Loucy (cell line): ENCODE results near the gene DNAI4.

Source experiments
- H2AFZ ChIP-seq: fragments of 200-600 bp; sonication (generic); 2 replicates; pipeline ENCODE4 v1.6.0; 2016; ENCODE audit warnings: antibody characterized with exemption, mild to moderate bottlenecking, low read length, moderate library complexity
- H3F3A ChIP-seq: fragments of 200-600 bp; 2 replicates; pipeline ENCODE4 v1.6.0; 2016; ENCODE audit warnings: antibody characterized with exemption, low read depth, mild to moderate bottlenecking
- H3K27me3 ChIP-seq: fragments of 200-600 bp; sonication (generic); 2 replicates; pipeline ENCODE4 v1.6.1; 2014; ENCODE audit warnings: low read length, mild to moderate bottlenecking; ENCODE audit not compliant: insufficient read depth, poor library complexity, severe bottlenecking
- H3K36me3 ChIP-seq: fragments of 200-600 bp; sonication (generic); 2 replicates; pipeline ENCODE4 v1.6.1; 2016; ENCODE audit warnings: low read length; ENCODE audit not compliant: insufficient read depth
- H3K4me1 ChIP-seq: fragments of 200-600 bp; sonication (generic); 2 replicates; pipeline ENCODE4 v1.5.1; 2014; ENCODE audit warnings: low read length, mild to moderate bottlenecking; ENCODE audit not compliant: insufficient read depth, poor library complexity, severe bottlenecking
- H3K4me2 ChIP-seq: fragments of 200-600 bp; sonication (generic); 2 replicates; pipeline ENCODE4 v1.6.0; 2014; ENCODE audit warnings: antibody characterized with exemption, low read length, low read depth, mild to moderate bottlenecking; ENCODE audit not compliant: poor library complexity, severe bottlenecking
- H3K4me3 ChIP-seq: fragments of 200-600 bp; sonication (generic); 2 replicates; pipeline ENCODE4 v1.5.1; 2014; ENCODE audit warnings: low read length, mild to moderate bottlenecking, mixed read lengths; ENCODE audit not compliant: poor library complexity, severe bottlenecking
- H3K79me2 ChIP-seq: fragments of 200-600 bp; sonication (generic); 2 replicates; pipeline ENCODE4 v1.6.1; 2014; ENCODE audit warnings: low read length; ENCODE audit not compliant: insufficient read depth
- H3K9ac ChIP-seq: fragments of 200-600 bp; sonication (generic); 2 replicates; pipeline ENCODE4 v1.6.0; 2014; ENCODE audit warnings: mild to moderate bottlenecking, low read depth, low read length, moderate library complexity; ENCODE audit not compliant: poor library complexity, severe bottlenecking
- H3K9me2 ChIP-seq: fragments of 200-600 bp; sonication (generic); replicated peaks from 2 replicates; pipeline ENCODE4 v1.6.1; 2016; ENCODE audit warnings: low read depth, low read length, mixed read lengths
- H3K9me3 ChIP-seq: fragments of 200-600 bp; sonication (generic); 2 replicates; pipeline ENCODE4 v1.6.1; 2014; ENCODE audit warnings: mild to moderate bottlenecking, antibody characterized with exemption, low read length, low read depth; ENCODE audit not compliant: insufficient read depth
- H4K20me1 ChIP-seq: fragments of 200-600 bp; sonication (generic); 2 replicates; pipeline ENCODE4 v1.6.0; 2014; ENCODE audit warnings: antibody characterized with exemption, low read length, mild to moderate bottlenecking; ENCODE audit not compliant: insufficient read depth, poor library complexity, severe bottlenecking
- EZH2phosphoT487 ChIP-seq: fragments of 200-600 bp; IDR thresholded peaks from 2 replicates; pipeline ENCODE4 v1.6.1; 2018; ENCODE audit warnings: antibody characterized with exemption, mild to moderate bottlenecking, moderate library complexity, borderline replicate concordance
- TF ChIP-seq, protein P1 (sequence below): fragments of 200-600 bp; sonication (generic); conservative IDR thresholded peaks from 2 replicates; pipeline ENCODE4 v1.5.1; 2014; ENCODE audit warnings: mild to moderate bottlenecking, antibody characterized with exemption, low read length

DNAI4 gene

DNA sequence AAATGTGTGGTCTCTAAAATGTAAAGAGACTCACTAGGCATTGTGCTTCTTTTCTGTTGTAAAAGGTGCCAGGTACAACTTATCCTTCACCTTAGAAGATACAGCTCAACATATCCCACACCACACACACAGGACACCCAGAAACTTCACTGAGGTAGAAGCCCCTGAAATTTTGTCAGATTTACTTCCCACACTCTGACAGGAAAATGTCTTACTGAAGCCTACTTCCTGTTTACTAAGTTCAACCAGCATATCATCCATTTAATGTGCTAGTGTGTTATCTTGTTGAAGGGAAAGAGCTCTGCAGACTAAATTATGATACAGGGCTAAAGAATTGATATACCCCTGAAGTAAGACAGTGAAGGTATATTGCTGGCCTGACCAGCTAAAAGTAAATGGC is 83.7 kb downstream of the DNAI4 start:
- no peak overlapping the region for H3K9ac ChIP-seq
- peak overlapping the region; percentile 1 for H3K4me2 ChIP-seq
- H3K36me3 ChIP-seq, result no peaks in the 10 kb centered on the region
- H3K4me1 ChIP-seq, result peaks cover 8% of the 10 kb centered on the region
- H3K9me3 ChIP-seq, result no peaks in the 10 kb centered on the region
- TF ChIP-seq, protein P1, sequence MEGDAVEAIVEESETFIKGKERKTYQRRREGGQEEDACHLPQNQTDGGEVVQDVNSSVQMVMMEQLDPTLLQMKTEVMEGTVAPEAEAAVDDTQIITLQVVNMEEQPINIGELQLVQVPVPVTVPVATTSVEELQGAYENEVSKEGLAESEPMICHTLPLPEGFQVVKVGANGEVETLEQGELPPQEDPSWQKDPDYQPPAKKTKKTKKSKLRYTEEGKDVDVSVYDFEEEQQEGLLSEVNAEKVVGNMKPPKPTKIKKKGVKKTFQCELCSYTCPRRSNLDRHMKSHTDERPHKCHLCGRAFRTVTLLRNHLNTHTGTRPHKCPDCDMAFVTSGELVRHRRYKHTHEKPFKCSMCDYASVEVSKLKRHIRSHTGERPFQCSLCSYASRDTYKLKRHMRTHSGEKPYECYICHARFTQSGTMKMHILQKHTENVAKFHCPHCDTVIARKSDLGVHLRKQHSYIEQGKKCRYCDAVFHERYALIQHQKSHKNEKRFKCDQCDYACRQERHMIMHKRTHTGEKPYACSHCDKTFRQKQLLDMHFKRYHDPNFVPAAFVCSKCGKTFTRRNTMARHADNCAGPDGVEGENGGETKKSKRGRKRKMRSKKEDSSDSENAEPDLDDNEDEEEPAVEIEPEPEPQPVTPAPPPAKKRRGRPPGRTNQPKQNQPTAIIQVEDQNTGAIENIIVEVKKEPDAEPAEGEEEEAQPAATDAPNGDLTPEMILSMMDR, result no peak
- TF ChIP-seq EZH2phosphoT487, result no peak
- no peaks in the 10 kb centered on the region for H3F3A ChIP-seq
- H3K27me3 ChIP-seq, result no peaks in the 10 kb centered on the region
- no peaks in the 10 kb centered on the region for H4K20me1 ChIP-seq
- H2AFZ ChIP-seq, result peak overlapping the region; percentile 91
- H3K4me3 ChIP-seq, result no peak overlapping the region
- H3K9me2 ChIP-seq, result no peaks in the 10 kb centered on the region
- no peaks in the 10 kb centered on the region for H3K79me2 ChIP-seq

DNA sequence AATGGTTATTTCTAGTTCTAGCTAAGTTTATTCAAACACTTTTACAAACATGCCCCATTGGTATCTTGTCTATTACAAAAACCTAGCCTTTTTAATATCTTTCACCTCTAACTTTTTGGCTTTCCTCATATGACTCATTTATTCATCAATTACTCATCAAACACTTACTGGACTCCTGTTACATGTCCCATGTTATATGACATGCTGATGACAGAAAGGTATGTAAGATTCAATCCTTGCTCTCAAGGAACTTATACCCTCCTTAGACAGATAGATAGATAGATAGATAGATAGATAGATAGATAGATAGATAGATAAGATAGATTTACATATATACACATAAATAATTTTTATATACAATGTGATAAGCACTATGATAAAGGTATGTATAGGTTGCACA is 89.7 kb downstream of the DNAI4 start:
- Histone ChIP-seq H2AFZ (no peak overlapping the region), H4K20me1 (no peaks in the 10 kb centered on the region), H3K9me3 (no peaks in the 10 kb centered on the region), H3F3A (no peaks in the 10 kb centered on the region), H3K4me3 (no peak overlapping the region), H3K4me2 (no peak overlapping the region), H3K79me2 (no peaks in the 10 kb centered on the region), H3K9me2 (no peaks in the 10 kb centered on the region), H3K4me1 (no peaks in the 10 kb centered on the region), H3K27me3 (no peaks in the 10 kb centered on the region), H3K36me3 (no peaks in the 10 kb centered on the region), H3K9ac (no peak overlapping the region)
- TF ChIP-seq, protein P1, result no peak
- TF ChIP-seq EZH2phosphoT487, result no peak

DNA sequence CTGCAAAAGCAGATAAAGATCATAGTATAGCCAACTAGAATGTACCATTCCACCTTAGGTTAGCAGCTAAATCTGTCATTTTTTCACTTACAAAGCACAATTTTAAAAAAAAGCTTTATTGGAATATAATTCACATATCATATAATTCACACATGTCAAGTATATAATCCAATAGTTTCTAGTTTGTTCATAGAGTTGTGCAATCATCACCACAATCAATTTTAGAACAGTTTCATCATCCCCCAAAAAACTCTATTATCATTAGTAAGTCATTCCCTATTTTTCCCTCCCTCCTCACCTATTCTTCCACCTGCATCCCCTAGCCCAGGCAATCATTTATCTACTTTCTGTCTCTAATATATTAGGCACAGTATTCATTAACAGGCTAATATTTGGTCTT is 91.5 kb downstream of the DNAI4 start:
- Histone ChIP-seq H2AFZ (no peak overlapping the region), H3K4me1 (no peaks in the 10 kb centered on the region), H3K4me3 (no peak overlapping the region), H3K4me2 (no peak overlapping the region), H3K36me3 (no peaks in the 10 kb centered on the region), H3K27me3 (no peaks in the 10 kb centered on the region), H3K9ac (no peak overlapping the region), H3K9me2 (no peaks in the 10 kb centered on the region), H4K20me1 (no peaks in the 10 kb centered on the region), H3K9me3 (no peaks in the 10 kb centered on the region), H3K79me2 (no peaks in the 10 kb centered on the region), H3F3A (no peaks in the 10 kb centered on the region)
- no peak for TF ChIP-seq EZH2phosphoT487
- TF ChIP-seq, protein P1, result no peak
